ENCODE data around the gene GLP1R.

GRCh38 chr6:39005774-39006173 is 42.8 kb upstream of the GLP1R start:
- no peak for TF ChIP-seq CTCF (IDR thresholded peaks at IDR 0.05 in 4 of 5, conservative IDR thresholded peaks at IDR 0.05 in 1 of 5)
- no peak for TF ChIP-seq POLR2A (IDR thresholded peaks at IDR 0.05)

All from gastrocnemius medialis (tissue), 4 donors.